ENCODE measurements around the gene F13A1. TPM values are rescaled to one million over a fixed set of nuclear protein-coding genes. Genes with fewer than 3 reads are reported as not detected.

F13A1 gene
- total RNA-seq, 4 donors from 2014 or later = 4.1 to 90.6 (median 57.8) TPM

DNA sequence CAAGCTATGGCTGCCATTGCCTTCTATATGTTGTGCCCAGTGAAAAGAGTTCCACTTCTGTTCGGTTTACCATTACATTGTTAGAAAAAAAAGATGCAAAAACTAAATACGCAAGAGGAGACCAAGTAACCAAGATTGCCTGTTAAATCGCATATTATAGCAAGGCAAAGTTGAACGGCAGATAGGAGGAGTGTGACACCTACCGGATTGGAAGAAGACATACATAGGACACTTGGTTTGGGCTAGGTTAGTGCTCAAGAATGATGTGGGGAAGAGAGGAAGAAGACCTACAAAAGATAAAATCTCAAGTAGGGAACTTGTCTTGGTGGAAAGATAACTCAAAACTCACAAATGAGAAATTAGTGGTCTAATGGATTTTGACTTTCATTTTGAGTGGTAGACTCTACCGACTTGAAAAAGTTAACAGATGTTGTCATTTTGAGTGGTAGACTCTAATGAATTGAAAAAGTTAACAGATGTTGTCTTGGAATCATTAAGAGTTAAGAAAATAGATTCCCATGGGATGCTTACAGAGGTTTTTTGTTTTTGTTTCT is 95.5 kb downstream of the F13A1 start:
- no peak for DNase-seq
- no peak overlapping the region for H3K4me3 ChIP-seq
- no peaks in the 10 kb centered on the region for H3K27me3 ChIP-seq
- no peaks in the 10 kb centered on the region for H3K36me3 ChIP-seq
- H3K9me3 ChIP-seq = no peaks in the 10 kb centered on the region
- TF ChIP-seq, protein P1, sequence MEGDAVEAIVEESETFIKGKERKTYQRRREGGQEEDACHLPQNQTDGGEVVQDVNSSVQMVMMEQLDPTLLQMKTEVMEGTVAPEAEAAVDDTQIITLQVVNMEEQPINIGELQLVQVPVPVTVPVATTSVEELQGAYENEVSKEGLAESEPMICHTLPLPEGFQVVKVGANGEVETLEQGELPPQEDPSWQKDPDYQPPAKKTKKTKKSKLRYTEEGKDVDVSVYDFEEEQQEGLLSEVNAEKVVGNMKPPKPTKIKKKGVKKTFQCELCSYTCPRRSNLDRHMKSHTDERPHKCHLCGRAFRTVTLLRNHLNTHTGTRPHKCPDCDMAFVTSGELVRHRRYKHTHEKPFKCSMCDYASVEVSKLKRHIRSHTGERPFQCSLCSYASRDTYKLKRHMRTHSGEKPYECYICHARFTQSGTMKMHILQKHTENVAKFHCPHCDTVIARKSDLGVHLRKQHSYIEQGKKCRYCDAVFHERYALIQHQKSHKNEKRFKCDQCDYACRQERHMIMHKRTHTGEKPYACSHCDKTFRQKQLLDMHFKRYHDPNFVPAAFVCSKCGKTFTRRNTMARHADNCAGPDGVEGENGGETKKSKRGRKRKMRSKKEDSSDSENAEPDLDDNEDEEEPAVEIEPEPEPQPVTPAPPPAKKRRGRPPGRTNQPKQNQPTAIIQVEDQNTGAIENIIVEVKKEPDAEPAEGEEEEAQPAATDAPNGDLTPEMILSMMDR (IDR thresholded peaks at IDR 0.05) = no peak
- no peak for TF ChIP-seq POLR2A (IDR thresholded peaks at IDR 0.05)
- intact Hi-C loops (cut with DNase I; ENCODE audit: low total_unique reads) = no loop called here
- no peaks in the 10 kb centered on the region for H3K4me1 ChIP-seq
- H3K27ac ChIP-seq = no peak overlapping the region

DNA sequence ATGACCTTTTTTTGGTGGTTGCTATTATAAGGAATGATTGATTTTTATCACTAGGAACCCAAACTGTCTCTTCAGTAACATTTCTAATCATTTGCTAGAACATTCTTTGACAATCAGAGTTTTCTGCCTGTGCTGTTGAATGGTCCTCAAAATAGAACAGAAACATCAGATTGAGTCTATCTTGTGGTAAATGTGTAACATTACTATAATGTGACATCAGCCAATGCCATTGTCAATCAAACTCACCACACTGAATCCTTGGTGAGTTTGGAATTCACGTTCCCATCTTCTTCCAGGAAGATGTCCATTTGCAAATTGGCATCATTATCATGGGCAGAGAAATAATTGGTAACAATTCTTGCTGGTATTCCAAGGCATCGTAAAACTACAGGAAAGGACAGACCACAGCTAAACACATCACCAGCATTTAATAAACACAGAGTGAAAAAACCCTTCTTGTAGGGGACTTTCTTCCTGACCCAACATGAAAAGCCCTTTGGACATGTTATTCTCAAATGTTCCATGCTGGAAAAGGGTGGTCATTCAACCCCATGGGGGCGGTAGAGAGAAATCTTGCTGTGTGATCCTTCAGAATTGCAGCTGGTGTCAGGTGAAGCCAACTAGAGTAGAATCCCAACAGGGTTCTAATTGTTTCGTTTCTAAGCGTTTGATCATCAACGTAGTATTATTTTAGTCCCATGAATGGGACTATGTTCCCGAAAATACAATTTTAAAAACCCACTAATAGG is 98.5 kb downstream of the F13A1 start:
- intact Hi-C loops (cut with DNase I; ENCODE audit: low total_unique reads) = no loop called here
- Histone ChIP-seq H3K9me3 (no peaks in the 10 kb centered on the region), H3K4me3 (no peak overlapping the region), H3K36me3 (no peaks in the 10 kb centered on the region), H3K27me3 (no peaks in the 10 kb centered on the region), H3K4me1 (no peaks in the 10 kb centered on the region), H3K27ac (no peak overlapping the region)
- no peak for TF ChIP-seq POLR2A (IDR thresholded peaks at IDR 0.05)
- TF ChIP-seq, protein P1 (IDR thresholded peaks at IDR 0.05) = no peak
- DNase-seq = no peak

DNA sequence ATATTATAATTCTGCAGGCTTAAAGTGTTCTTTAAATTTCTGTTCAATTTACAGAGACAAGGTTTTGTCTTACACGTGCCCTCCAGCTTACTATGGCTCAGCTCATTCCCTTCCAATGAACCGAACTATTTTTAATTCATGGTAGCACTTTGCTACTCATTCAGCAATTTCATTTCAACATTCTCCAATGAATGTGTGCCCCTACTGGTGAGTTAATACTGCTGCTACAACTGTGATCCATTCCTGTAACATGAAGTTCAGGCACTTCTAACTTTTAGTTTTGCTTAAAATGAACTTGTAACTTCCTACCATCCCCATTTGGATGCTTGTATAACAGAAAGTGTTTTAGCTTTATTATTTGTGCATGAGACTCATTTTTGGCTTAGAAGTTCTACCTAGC is 99.7 kb downstream of the F13A1 start:
- no peak for DNase-seq
- no peaks in the 10 kb centered on the region for H3K4me1 ChIP-seq
- TF ChIP-seq POLR2A (IDR thresholded peaks at IDR 0.05) = no peak
- TF ChIP-seq, protein P1 (IDR thresholded peaks at IDR 0.05) = no peak
- H3K9me3 ChIP-seq = no peaks in the 10 kb centered on the region
- no peak overlapping the region for H3K27ac ChIP-seq
- no peaks in the 10 kb centered on the region for H3K36me3 ChIP-seq
- H3K4me3 ChIP-seq = no peak overlapping the region
- H3K27me3 ChIP-seq = no peaks in the 10 kb centered on the region
- intact Hi-C loops (cut with DNase I; ENCODE audit: low total_unique reads) = no loop called here

DNA sequence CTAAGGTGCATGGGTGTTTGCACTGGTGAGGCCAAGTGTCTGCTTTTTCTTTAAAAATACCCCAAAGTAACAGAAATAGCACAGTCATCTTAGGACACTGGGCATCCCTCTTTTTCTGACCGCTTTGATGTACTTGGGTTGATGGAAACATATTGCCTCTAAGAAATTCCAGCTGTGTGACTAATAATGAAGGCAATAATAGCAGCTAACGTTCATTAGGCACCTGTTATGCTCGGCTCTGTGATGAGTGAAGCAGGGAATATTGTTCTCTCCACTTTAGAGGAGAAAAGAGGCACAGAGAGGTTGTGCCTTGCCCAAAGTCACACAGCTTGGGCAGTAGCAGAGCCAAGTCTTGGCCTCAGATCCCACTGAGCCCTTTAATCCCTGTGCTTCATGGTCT is 100.7 kb downstream of the F13A1 start:
- Histone ChIP-seq H3K4me1 (no peaks in the 10 kb centered on the region), H3K27ac (no peak overlapping the region), H3K27me3 (no peaks in the 10 kb centered on the region), H3K9me3 (no peaks in the 10 kb centered on the region), H3K36me3 (no peaks in the 10 kb centered on the region), H3K4me3 (no peak overlapping the region)
- intact Hi-C loops (cut with DNase I; ENCODE audit: low total_unique reads) = no loop called here
- TF ChIP-seq POLR2A (IDR thresholded peaks at IDR 0.05) = no peak
- TF ChIP-seq, protein P1 (IDR thresholded peaks at IDR 0.05) = no peak
- DNase-seq = no peak

DNA sequence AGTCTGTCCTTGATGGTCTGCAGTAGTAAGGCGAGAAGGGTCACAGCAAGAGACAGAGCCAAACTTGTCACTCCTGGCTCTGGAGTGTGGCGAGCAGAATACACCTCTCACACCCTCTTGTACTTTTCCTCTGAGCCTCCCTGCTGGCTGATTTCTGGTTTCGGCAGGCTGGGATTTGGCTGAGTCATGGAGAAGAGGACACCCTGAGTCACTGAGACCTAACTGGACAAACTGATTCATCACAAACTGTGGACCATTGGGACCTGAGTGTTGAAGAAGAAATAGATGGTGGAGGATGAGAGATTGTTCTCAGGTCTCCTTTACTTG is 101.7 kb downstream of the F13A1 start:
- Histone ChIP-seq H3K4me3 (no peak overlapping the region), H3K36me3 (no peaks in the 10 kb centered on the region), H3K4me1 (no peaks in the 10 kb centered on the region), H3K27me3 (no peaks in the 10 kb centered on the region), H3K27ac (no peak overlapping the region), H3K9me3 (no peaks in the 10 kb centered on the region)
- DNase-seq = no peak
- TF ChIP-seq POLR2A (IDR thresholded peaks at IDR 0.05) = no peak
- TF ChIP-seq, protein P1 (IDR thresholded peaks at IDR 0.05) = no peak
- intact Hi-C loops (cut with DNase I; ENCODE audit: low total_unique reads) = no loop called here

All from uterus (tissue), 4 donors.